ENCODE results near the gene PAPSS1.

Gene PAPSS1

GRCh38 chr4:107629318-107629717, 90.7 kb downstream of the PAPSS1 start:
- DNase-seq (ENCODE audit: low spot score) = no peak

GRCh38 chr4:107625391-107625902, 94.6 kb downstream of the PAPSS1 start:
- DNase-seq (ENCODE audit: low spot score) = no peak

- DNase-seq (ENCODE audit: low spot score) = no peak
These were observed 96.0 kb downstream of the PAPSS1 start for GRCh38 chr4:107624024-107624423.

GRCh38 chr4:107622006-107622405, 98.0 kb downstream of the PAPSS1 start:
- no peak for DNase-seq (ENCODE audit: low spot score)

GRCh38 chr4:107619731-107620130, 100.3 kb downstream of the PAPSS1 start:
- DNase-seq (ENCODE audit: low spot score) = no peak

GRCh38 chr4:107619066-107619465, 101.0 kb downstream of the PAPSS1 start:
- DNase-seq (ENCODE audit: low spot score) = no peak

- no peak for DNase-seq (ENCODE audit: low spot score)
These were observed 101.4 kb downstream of the PAPSS1 start for GRCh38 chr4:107618656-107619055.

- DNase-seq (ENCODE audit: low spot score) = no peak
These were observed 103.1 kb downstream of the PAPSS1 start for GRCh38 chr4:107616838-107617389.

GRCh38 chr4:107615809-107616208, 104.2 kb downstream of the PAPSS1 start:
- no peak for DNase-seq (ENCODE audit: low spot score)

GRCh38 chr4:107603430-107603829, 116.6 kb downstream of the PAPSS1 start:
- no peak for DNase-seq (ENCODE audit: low spot score)

GRCh38 chr4:107600983-107601382, 119.1 kb downstream of the PAPSS1 start:
- no peak for DNase-seq (ENCODE audit: low spot score)

- DNase-seq (ENCODE audit: low spot score) = no peak
These were observed 119.6 kb downstream of the PAPSS1 start for GRCh38 chr4:107600436-107600835.

GRCh38 chr4:107599841-107600240, 120.2 kb downstream of the PAPSS1 start:
- no peak for DNase-seq (ENCODE audit: low spot score)

- no peak for DNase-seq (ENCODE audit: low spot score)
These were observed 126.8 kb downstream of the PAPSS1 start for GRCh38 chr4:107593230-107593629.

- no peak for DNase-seq (ENCODE audit: low spot score)
These were observed 127.5 kb downstream of the PAPSS1 start for GRCh38 chr4:107592519-107592918.

- no peak for DNase-seq (ENCODE audit: low spot score)
These were observed 130.8 kb downstream of the PAPSS1 start for GRCh38 chr4:107589269-107589668.

- no peak for DNase-seq (ENCODE audit: low spot score)
These were observed 133.7 kb downstream of the PAPSS1 start for GRCh38 chr4:107586371-107586770.

GRCh38 chr4:107579099-107579498, 140.9 kb downstream of the PAPSS1 start:
- no peak for DNase-seq (ENCODE audit: low spot score)

- no peak for DNase-seq (ENCODE audit: low spot score)
These were observed 141.7 kb downstream of the PAPSS1 start for GRCh38 chr4:107578321-107578720.

GRCh38 chr4:107577743-107578142, 142.3 kb downstream of the PAPSS1 start:
- DNase-seq (ENCODE audit: low spot score) = no peak

- DNase-seq (ENCODE audit: low spot score) = no peak
These were observed 144.8 kb downstream of the PAPSS1 start for GRCh38 chr4:107575243-107575642.

GRCh38 chr4:107572281-107572680, 147.8 kb downstream of the PAPSS1 start:
- no peak for DNase-seq (ENCODE audit: low spot score)

- DNase-seq (ENCODE audit: low spot score) = no peak
These were observed 149.1 kb downstream of the PAPSS1 start for GRCh38 chr4:107570952-107571351.

GRCh38 chr4:107564326-107564725, 155.7 kb downstream of the PAPSS1 start:
- no peak for DNase-seq (ENCODE audit: low spot score)
